HEK293 (cell line): ENCODE results near the gene AGPAT4.

ENCODE experiments used
- CTCF ChIA-PET: fragments of 350-600 bp; formaldehyde crosslinking; extraction: SDS; loops from one replicate; lab custom pipeline; 2021; ENCODE audit warnings: antibody characterized with exemption; lab: Yijun Ruan, JAX
- POLR2A ChIA-PET: fragments of 300-600 bp; formaldehyde crosslinking; extraction: SDS; loops from one replicate; lab custom pipeline; 2020; ENCODE audit warnings: antibody characterized with exemption, inconsistent platforms; lab: Yijun Ruan, JAX
- H3K27ac ChIP-seq: fragments of 200-500 bp; sonication (Bioruptor generic); 2 replicates; pipeline ENCODE4 v1.5.1; 2014; ENCODE audit warnings: low read depth, low read length, control low read depth, inconsistent platforms; ENCODE audit errors: extremely low read depth
- H3K36me3 ChIP-seq, 2 experiments: fragments of 200-500 bp in 1 of 2; sonication (Bioruptor generic) in 1 of 2; 1 replicate in 1 of 2; 2 replicates in 1 of 2; pipeline ENCODE4 v1.5.1; 2014 to 2017; ENCODE audit warnings: inconsistent platforms in 2 of 2, low read length in 2 of 2; ENCODE audit not compliant: control insufficient read depth in 2 of 2, insufficient read depth in 1 of 2
- H3K4me1 ChIP-seq: fragments of 200-500 bp; sonication (Bioruptor generic); 2 replicates; pipeline ENCODE4 v1.5.1; 2014; ENCODE audit warnings: mild to moderate bottlenecking, low read length, inconsistent platforms; ENCODE audit not compliant: control insufficient read depth, insufficient read depth
- H3K4me3 ChIP-seq: 2 replicates; pipeline ENCODE4 v1.5.1; 2011; ENCODE audit warnings: low read depth, mild to moderate bottlenecking, control low read depth, low read length, moderate library complexity
- H3K9me3 ChIP-seq: fragments of 200-500 bp; sonication (Bioruptor generic); 2 replicates; pipeline ENCODE4 v1.5.1; 2014; ENCODE audit warnings: low read depth, low read length, inconsistent platforms; ENCODE audit not compliant: control insufficient read depth, insufficient read depth
- EGR2 ChIP-seq: fragments of 450-650 bp; formaldehyde crosslinking; IDR thresholded peaks from 2 replicates; pipeline ENCODE4 v1.5.1; 2016; ENCODE audit warnings: low read depth, missing biosample characterization, missing genetic modification characterization
- HOXA7 ChIP-seq: sonication (generic); formaldehyde crosslinking; IDR thresholded peaks from 2 replicates; pipeline ENCODE4 v1.8.1; 2022; ENCODE audit warnings: missing genetic modification reagents, borderline replicate concordance
- MEIS1 ChIP-seq: sonication (generic); formaldehyde crosslinking; IDR thresholded peaks from 2 replicates; pipeline ENCODE4 v1.8.1; 2022; ENCODE audit warnings: missing genetic modification reagents, mild to moderate bottlenecking, borderline replicate concordance
- MZF1 ChIP-seq: fragments of 450-650 bp; formaldehyde crosslinking; IDR thresholded peaks from 2 replicates; pipeline ENCODE4 v1.5.1; 2017; ENCODE audit warnings: missing biosample characterization, missing genetic modification characterization, borderline replicate concordance
- OSR2 ChIP-seq: fragments of 450-650 bp; formaldehyde crosslinking; IDR thresholded peaks from 2 replicates; pipeline ENCODE4 v1.5.1; 2016; ENCODE audit warnings: missing biosample characterization, missing genetic modification characterization
- OVOL3 ChIP-seq: fragments of 450-650 bp; formaldehyde crosslinking; IDR thresholded peaks from 2 replicates; pipeline ENCODE4 v1.5.1; 2016; ENCODE audit warnings: missing biosample characterization, missing genetic modification characterization
- WT1 ChIP-seq: fragments of 450-650 bp; formaldehyde crosslinking; IDR thresholded peaks from 2 replicates; pipeline ENCODE4 v1.5.1; 2016; ENCODE audit warnings: missing biosample characterization, missing genetic modification characterization
- YY1 ChIP-seq: fragments of 450-650 bp; formaldehyde crosslinking; IDR thresholded peaks from 2 replicates; pipeline ENCODE4 v1.5.1; 2018; ENCODE audit warnings: missing biosample characterization, missing genetic modification characterization
- ZBTB1 ChIP-seq: fragments of 450-650 bp; formaldehyde crosslinking; IDR thresholded peaks from 2 replicates; pipeline ENCODE4 v1.5.1; 2016; ENCODE audit warnings: missing biosample characterization, missing genetic modification characterization
- ZBTB21 ChIP-seq: fragments of 450-650 bp; formaldehyde crosslinking; IDR thresholded peaks from 2 replicates; pipeline ENCODE4 v1.5.1; 2017; ENCODE audit warnings: missing biosample characterization, missing genetic modification characterization
- ZBTB7A ChIP-seq: fragments of 450-650 bp; formaldehyde crosslinking; IDR thresholded peaks from 2 replicates; pipeline ENCODE4 v1.5.1; 2016; ENCODE audit warnings: low read depth, missing biosample characterization, missing genetic modification characterization
- ZBTB8A ChIP-seq: fragments of 450-650 bp; formaldehyde crosslinking; IDR thresholded peaks from 2 replicates; pipeline ENCODE4 v1.5.1; 2016; ENCODE audit warnings: missing biosample characterization, missing genetic modification characterization
- ZFP41 ChIP-seq: fragments of 450-650 bp; formaldehyde crosslinking; IDR thresholded peaks from 2 replicates; pipeline ENCODE4 v1.5.1; 2016; ENCODE audit warnings: missing biosample characterization, missing genetic modification characterization, borderline replicate concordance
- ZNF2 ChIP-seq: fragments of 450-650 bp; formaldehyde crosslinking; IDR thresholded peaks from 2 replicates; pipeline ENCODE4 v1.5.1; 2016; ENCODE audit warnings: missing biosample characterization, missing genetic modification characterization
- ZNF366 ChIP-seq: fragments of 450-650 bp; formaldehyde crosslinking; conservative IDR thresholded peaks from 2 replicates; pipeline ENCODE4 v1.5.1; 2016; ENCODE audit warnings: missing biosample characterization, missing genetic modification characterization
- ZNF423 ChIP-seq: fragments of 450-650 bp; formaldehyde crosslinking; IDR thresholded peaks from 2 replicates; pipeline ENCODE4 v1.5.1; 2016; ENCODE audit warnings: missing biosample characterization, missing genetic modification characterization
- ZNF529 ChIP-seq: fragments of 450-650 bp; formaldehyde crosslinking; IDR thresholded peaks from 2 replicates; pipeline ENCODE4 v1.5.1; 2017; ENCODE audit warnings: missing genetic modification characterization, missing biosample characterization; ENCODE audit not compliant: insufficient replicate concordance
- ZNF596 ChIP-seq: fragments of 450-650 bp; IDR thresholded peaks from 2 replicates; pipeline ENCODE4 v1.5.0; 2018; ENCODE audit warnings: missing biosample characterization, mild to moderate bottlenecking, missing genetic modification characterization, moderate library complexity
- ZNF660 ChIP-seq: fragments of 450-650 bp; IDR thresholded peaks from 2 replicates; pipeline ENCODE4 v1.5.1; 2018; ENCODE audit warnings: missing biosample characterization, mild to moderate bottlenecking, missing genetic modification characterization
- ZNF776 ChIP-seq: fragments of 450-650 bp; formaldehyde crosslinking; IDR thresholded peaks from 2 replicates; pipeline ENCODE4 v1.5.0; 2017; ENCODE audit warnings: missing biosample characterization, missing genetic modification characterization, borderline replicate concordance
- TF ChIP-seq, protein P1 (sequence below): sonication (generic); formaldehyde crosslinking; IDR thresholded peaks from 2 replicates; pipeline ENCODE4 v1.8.1; 2022; ENCODE audit warnings: mild to moderate bottlenecking, moderate library complexity, missing genetic modification reagents
- TF ChIP-seq, protein P2 (sequence below): fragments of 450-650 bp; formaldehyde crosslinking; IDR thresholded peaks from 2 replicates; pipeline ENCODE4 v1.5.0; 2017; ENCODE audit warnings: missing biosample characterization, missing genetic modification characterization, borderline replicate concordance
- TF ChIP-seq, protein P3 (sequence below): fragments of 450-650 bp; formaldehyde crosslinking; IDR thresholded peaks from 2 replicates; pipeline ENCODE4 v1.5.1; 2016; ENCODE audit warnings: missing biosample characterization, missing genetic modification characterization

The AGPAT4 gene

DNA sequence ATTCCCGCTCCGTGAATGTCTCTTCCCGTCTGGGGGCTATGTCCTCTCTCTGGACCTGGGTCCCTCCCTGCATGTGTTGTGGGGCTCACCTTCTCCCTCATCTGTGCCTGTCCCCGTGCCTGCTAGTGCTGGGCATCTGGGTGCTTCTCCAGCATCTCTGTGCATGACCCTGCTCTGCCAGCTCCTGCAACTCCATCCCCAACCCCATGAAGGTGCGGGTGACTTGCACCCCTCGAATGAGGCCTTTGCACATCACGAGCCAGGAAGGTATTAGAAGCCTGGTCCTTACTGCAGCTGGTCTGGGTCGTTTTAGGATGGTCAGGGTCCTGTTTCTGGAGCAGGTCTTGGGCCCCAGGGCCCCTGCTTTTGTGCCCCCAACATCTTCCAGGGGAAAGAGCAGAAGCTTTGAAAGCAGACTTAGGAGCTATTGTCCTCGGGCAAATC lies 109.7 kb downstream of the AGPAT4 start (continued):
- TF ChIP-seq ZNF529 (no peak), ZBTB8A (tag by site-specific recombination) (no peak), ZBTB7A (tag by site-specific recombination) (no peak), ZBTB21 (tag by site-specific recombination) (no peak), OVOL3 (tag by site-specific recombination) (no peak), YY1 (tag by site-specific recombination) (no peak), ZFP41 (tag by site-specific recombination) (no peak)
- TF ChIP-seq, protein P1, sequence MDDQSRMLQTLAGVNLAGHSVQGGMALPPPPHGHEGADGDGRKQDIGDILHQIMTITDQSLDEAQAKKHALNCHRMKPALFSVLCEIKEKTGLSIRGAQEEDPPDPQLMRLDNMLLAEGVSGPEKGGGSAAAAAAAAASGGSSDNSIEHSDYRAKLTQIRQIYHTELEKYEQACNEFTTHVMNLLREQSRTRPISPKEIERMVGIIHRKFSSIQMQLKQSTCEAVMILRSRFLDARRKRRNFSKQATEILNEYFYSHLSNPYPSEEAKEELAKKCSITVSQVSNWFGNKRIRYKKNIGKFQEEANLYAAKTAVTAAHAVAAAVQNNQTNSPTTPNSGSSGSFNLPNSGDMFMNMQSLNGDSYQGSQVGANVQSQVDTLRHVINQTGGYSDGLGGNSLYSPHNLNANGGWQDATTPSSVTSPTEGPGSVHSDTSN: no peak
- TF ChIP-seq, all 188 proteins: peak for 0

GRCh38 chr6:161163466-161164181 lies 110.2 kb downstream of the AGPAT4 start:
- Histone ChIP-seq H3K27ac (no peak overlapping the region), H3K4me1 (peaks cover 3% of the 10 kb centered on the region; the same call in 1 of the 2 replicates), H3K4me3 (no peak overlapping the region), H3K36me3 (peaks cover 0 to 61% of the 10 kb centered on the region in 2 experiments; a peak in 2 of 3 replicates), H3K9me3 (no peaks in the 10 kb centered on the region)
- CTCF ChIA-PET: no interaction called here
- POLR2A ChIA-PET: no interaction called here
- TF ChIP-seq MEIS1: no peak
- TF ChIP-seq ZNF366: no peak
- TF ChIP-seq WT1 (tag by site-specific recombination): no peak
- TF ChIP-seq, protein P2, sequence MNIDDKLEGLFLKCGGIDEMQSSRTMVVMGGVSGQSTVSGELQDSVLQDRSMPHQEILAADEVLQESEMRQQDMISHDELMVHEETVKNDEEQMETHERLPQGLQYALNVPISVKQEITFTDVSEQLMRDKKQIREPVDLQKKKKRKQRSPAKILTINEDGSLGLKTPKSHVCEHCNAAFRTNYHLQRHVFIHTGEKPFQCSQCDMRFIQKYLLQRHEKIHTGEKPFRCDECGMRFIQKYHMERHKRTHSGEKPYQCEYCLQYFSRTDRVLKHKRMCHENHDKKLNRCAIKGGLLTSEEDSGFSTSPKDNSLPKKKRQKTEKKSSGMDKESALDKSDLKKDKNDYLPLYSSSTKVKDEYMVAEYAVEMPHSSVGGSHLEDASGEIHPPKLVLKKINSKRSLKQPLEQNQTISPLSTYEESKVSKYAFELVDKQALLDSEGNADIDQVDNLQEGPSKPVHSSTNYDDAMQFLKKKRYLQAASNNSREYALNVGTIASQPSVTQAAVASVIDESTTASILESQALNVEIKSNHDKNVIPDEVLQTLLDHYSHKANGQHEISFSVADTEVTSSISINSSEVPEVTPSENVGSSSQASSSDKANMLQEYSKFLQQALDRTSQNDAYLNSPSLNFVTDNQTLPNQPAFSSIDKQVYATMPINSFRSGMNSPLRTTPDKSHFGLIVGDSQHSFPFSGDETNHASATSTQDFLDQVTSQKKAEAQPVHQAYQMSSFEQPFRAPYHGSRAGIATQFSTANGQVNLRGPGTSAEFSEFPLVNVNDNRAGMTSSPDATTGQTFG (tag by site-specific recombination): no peak
- TF ChIP-seq, protein P3, sequence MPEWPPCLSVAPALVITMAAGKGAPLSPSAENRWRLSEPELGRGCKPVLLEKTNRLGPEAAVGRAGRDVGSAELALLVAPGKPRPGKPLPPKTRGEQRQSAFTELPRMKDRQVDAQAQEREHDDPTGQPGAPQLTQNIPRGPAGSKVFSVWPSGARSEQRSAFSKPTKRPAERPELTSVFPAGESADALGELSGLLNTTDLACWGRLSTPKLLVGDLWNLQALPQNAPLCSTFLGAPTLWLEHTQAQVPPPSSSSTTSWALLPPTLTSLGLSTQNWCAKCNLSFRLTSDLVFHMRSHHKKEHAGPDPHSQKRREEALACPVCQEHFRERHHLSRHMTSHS (tag by site-specific recombination): no peak
- TF ChIP-seq ZNF529: no peak
- no peak for TF ChIP-seq EGR2 (tag by site-specific recombination)
- TF ChIP-seq ZNF596: no peak

DNA sequence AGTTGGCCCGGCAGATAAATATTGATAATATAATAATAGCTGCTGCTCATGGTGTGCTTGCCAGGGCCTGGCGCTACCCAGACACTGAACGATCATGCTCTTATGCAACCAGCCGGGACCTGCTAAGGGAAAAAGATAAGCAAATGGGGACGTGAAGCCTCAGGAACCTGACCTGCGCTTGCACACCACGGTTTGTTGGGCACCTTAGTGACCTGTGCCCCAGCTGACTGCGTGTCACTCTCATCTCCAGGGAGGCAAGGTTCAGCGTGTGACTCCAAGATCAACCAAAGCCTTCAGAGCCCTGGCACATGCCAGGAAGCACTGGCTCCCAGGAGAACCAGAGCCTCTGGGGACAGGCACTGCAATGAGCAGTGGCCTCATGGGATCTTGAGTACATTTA lies 111.1 kb downstream of the AGPAT4 start:
- CTCF ChIA-PET: no interaction called here
- Histone ChIP-seq H3K36me3 (peaks cover 0 to 65% of the 10 kb centered on the region in 2 experiments; a peak in 2 of 3 replicates), H3K27ac (no peak overlapping the region), H3K4me1 (no peaks in the 10 kb centered on the region), H3K4me3 (no peak overlapping the region), H3K9me3 (no peaks in the 10 kb centered on the region)
- TF ChIP-seq YY1 (tag by site-specific recombination): no peak
- no peak for TF ChIP-seq OSR2 (tag by site-specific recombination)
- TF ChIP-seq ZBTB1: no peak
- no peak for TF ChIP-seq ZNF776
- TF ChIP-seq ZNF2 (tag by site-specific recombination): no peak
- no peak for TF ChIP-seq HOXA7 (CRISPR knock-in tag)
- no peak for TF ChIP-seq MZF1
- no peak for TF ChIP-seq ZNF660
- TF ChIP-seq ZNF423 (tag by site-specific recombination): no peak
- POLR2A ChIA-PET: no interaction called here
